Endothelial cell (in vitro differentiated cells): ENCODE results near the gene SMYD5. TPM values are rescaled to one million over a fixed set of nuclear protein-coding genes. Genes with fewer than 3 reads are reported as not detected.

Experiments
- DNase-seq: peaks from one replicate; pipeline ENCODE4 v3.0.0; 2021; ENCODE audit warnings: low spot score
- H3K27ac Mint-ChIP-seq: one replicate; pipeline ENCODE4 v1.8.0; 2021; ENCODE audit warnings: mixed read lengths, inconsistent platforms; ENCODE audit not compliant: unreplicated experiment
- H3K27me3 Mint-ChIP-seq: one replicate; pipeline ENCODE4 v1.8.0; 2021; ENCODE audit warnings: mild to moderate bottlenecking, moderate library complexity, mixed read lengths, inconsistent platforms; ENCODE audit not compliant: unreplicated experiment
- H3K36me3 Mint-ChIP-seq: one replicate; pipeline ENCODE4 v1.8.0; 2021; ENCODE audit warnings: mild to moderate bottlenecking, low read depth, mixed read lengths, inconsistent platforms; ENCODE audit not compliant: unreplicated experiment
- H3K4me1 Mint-ChIP-seq: one replicate; pipeline ENCODE4 v1.8.0; 2021; ENCODE audit warnings: mild to moderate bottlenecking, mixed read lengths, inconsistent platforms; ENCODE audit not compliant: unreplicated experiment
- H3K4me3 Mint-ChIP-seq: one replicate; pipeline ENCODE4 v1.8.0; 2021; ENCODE audit warnings: mild to moderate bottlenecking, mixed read lengths, inconsistent platforms; ENCODE audit not compliant: unreplicated experiment
- H3K9me3 Mint-ChIP-seq: one replicate; pipeline ENCODE4 v1.8.0; 2021; ENCODE audit warnings: mixed read lengths, inconsistent platforms; ENCODE audit not compliant: unreplicated experiment
- total RNA-seq: library from RNA; stranded (reverse); fragmentation: NEBNext Ultra II Directional; extraction: Animal tissue kit (Norgen Biotek cat#: 25700); gene quantifications from one replicate; pipeline ENCODE4 v1.2.1, GENCODE V29; 2021; ENCODE audit not compliant: unreplicated experiment
- TF ChIP-seq, protein P1 (sequence below): fragments of 200-600 bp; sonication (generic); IDR thresholded peaks from one replicate; pipeline ENCODE4 v1.5.0; 2021; ENCODE audit warnings: antibody characterized with exemption; ENCODE audit not compliant: unreplicated experiment

The SMYD5 gene
- total RNA-seq, 1 donor from 2014 or later, result 17.0 TPM

DNA sequence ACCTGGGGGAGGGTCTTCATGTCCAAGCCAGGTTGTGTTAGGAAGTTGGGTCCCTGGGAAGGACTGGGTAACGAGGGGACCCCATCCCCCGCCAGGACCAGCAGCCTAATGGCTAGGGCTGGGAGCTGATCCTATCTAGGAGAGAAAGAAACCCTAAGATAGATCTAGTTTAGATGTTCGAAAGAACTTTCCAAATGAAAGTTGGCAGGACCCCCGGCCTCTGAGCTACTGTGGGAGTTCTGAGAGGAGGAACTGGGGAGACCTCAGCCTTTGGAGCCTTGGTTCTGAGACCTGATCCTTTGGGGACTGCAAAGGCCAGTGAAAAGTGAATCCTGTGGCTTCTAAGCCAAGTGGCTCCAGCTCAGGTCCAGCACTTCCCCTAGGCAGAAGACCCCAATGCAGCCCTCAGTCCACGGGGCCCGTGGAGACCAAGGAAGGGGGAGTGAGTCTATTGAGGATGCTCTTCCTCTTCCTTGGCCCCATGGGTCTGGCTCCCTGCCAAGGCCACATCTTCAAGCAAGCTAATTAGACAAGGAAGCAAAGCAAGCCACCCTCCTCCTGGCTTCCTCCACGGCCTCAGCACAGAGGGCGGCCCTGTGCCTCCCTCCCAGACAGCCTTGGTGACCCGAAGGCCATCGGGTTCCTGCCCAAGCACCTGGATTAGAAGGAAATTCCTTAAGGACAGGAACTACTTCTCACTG, 43.5 kb downstream of the SMYD5 start:
- no peak overlapping the region for H3K4me3 Mint-ChIP-seq
- no peaks in the 10 kb centered on the region for H3K4me1 Mint-ChIP-seq
- no peak overlapping the region for H3K27ac Mint-ChIP-seq

DNA sequence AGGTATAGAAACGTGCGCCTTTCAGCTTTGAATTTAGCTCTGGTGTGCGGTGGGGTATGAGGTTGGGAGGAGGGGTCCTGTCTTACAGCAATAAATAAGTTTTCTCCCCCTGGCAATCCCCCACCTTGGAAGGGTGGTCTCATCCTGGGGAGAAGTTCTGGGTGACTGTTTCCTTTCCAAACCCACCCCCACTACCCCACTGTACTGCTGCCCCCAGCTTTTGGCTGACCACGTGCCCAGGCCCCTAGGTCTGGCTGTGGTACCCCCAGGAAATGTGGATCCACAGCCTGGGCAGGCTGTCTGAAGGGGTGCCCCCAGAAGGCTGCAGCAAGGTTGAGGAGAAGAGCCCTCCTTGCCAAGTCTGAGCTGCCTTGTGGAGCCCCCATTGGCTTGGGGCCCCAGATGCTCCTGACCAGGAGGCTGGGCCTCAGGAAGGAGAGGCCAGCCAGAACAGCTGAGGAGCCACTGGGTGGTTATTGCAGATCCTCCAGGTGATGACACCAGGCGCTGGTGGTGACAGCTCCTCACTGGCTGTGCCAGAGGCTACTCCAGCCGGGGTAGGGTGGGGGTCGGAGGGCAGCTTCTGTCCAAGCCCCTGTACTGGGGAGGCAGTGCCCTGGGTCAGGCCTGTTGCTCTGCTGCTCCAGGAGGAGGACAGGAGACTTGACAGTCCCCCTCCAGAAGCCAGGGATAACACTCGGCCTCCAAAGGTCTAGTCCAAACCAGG, 44.3 kb downstream of the SMYD5 start:
- no peak overlapping the region for H3K27ac Mint-ChIP-seq
- no peak overlapping the region for H3K4me3 Mint-ChIP-seq
- H3K4me1 Mint-ChIP-seq, result no peaks in the 10 kb centered on the region
- TF ChIP-seq, protein P1, sequence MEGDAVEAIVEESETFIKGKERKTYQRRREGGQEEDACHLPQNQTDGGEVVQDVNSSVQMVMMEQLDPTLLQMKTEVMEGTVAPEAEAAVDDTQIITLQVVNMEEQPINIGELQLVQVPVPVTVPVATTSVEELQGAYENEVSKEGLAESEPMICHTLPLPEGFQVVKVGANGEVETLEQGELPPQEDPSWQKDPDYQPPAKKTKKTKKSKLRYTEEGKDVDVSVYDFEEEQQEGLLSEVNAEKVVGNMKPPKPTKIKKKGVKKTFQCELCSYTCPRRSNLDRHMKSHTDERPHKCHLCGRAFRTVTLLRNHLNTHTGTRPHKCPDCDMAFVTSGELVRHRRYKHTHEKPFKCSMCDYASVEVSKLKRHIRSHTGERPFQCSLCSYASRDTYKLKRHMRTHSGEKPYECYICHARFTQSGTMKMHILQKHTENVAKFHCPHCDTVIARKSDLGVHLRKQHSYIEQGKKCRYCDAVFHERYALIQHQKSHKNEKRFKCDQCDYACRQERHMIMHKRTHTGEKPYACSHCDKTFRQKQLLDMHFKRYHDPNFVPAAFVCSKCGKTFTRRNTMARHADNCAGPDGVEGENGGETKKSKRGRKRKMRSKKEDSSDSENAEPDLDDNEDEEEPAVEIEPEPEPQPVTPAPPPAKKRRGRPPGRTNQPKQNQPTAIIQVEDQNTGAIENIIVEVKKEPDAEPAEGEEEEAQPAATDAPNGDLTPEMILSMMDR, result no peak
- peaks cover 5% of the 10 kb centered on the region for H3K36me3 Mint-ChIP-seq
- H3K9me3 Mint-ChIP-seq, result no peaks in the 10 kb centered on the region
- H3K27me3 Mint-ChIP-seq, result peaks cover 15% of the 10 kb centered on the region
- no peak for DNase-seq

More for the DNA sequence above, 43.5 kb downstream of the SMYD5 start:
- Mint-ChIP-seq H3K27me3 (peaks cover 15% of the 10 kb centered on the region), H3K36me3 (peaks cover 11% of the 10 kb centered on the region), H3K9me3 (no peaks in the 10 kb centered on the region)
- DNase-seq, result no peak
- TF ChIP-seq, protein P1, result no peak

DNA sequence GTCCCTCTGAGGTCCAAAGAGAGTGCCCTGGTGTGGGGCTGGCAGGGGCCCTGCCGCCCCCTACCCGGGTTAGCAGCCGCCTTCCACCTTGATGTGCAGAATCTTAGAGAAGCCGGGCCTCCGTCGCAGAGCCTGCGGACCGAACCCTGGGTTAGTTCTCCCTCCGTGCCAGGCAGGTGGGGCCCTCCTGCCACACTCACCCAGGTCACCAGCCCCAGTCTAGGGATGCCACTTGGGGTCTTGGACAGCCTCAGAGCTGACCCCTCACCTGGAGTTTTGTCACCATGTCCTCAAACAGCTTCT, 44.8 kb downstream of the SMYD5 start:
- Mint-ChIP-seq H3K36me3 (peaks cover 4% of the 10 kb centered on the region), H3K27me3 (peaks cover 15% of the 10 kb centered on the region), H3K27ac (no peak overlapping the region), H3K4me3 (no peak overlapping the region), H3K4me1 (no peaks in the 10 kb centered on the region), H3K9me3 (no peaks in the 10 kb centered on the region)
- DNase-seq, result no peak
- TF ChIP-seq, protein P1, result no peak

DNA sequence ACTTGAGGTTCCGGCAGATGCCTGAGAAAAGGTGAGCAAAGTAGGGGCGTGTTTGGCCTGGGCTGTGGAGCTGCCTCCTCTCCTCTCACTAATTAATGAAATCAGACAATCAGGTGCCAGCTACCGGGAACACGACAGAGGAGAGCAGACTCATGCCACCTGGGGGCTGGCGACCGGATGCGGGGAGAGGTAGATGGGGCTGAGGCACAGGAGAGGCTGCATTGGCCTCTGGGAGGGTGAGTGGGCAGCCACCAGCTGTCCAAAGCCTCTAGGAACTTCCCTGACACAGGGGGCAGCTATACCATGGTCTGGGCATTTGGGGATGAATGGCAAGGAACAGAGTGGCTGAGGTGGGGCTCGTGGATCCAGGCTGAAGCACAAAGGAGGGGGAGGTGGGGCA, 45.2 kb downstream of the SMYD5 start:
- H3K4me1 Mint-ChIP-seq, result no peaks in the 10 kb centered on the region
- TF ChIP-seq, protein P1, result no peak
- peaks cover 15% of the 10 kb centered on the region for H3K27me3 Mint-ChIP-seq
- no peak for DNase-seq
- no peak overlapping the region for H3K27ac Mint-ChIP-seq
- H3K9me3 Mint-ChIP-seq, result no peaks in the 10 kb centered on the region
- H3K36me3 Mint-ChIP-seq, result peaks cover 4% of the 10 kb centered on the region
- H3K4me3 Mint-ChIP-seq, result no peak overlapping the region

DNA sequence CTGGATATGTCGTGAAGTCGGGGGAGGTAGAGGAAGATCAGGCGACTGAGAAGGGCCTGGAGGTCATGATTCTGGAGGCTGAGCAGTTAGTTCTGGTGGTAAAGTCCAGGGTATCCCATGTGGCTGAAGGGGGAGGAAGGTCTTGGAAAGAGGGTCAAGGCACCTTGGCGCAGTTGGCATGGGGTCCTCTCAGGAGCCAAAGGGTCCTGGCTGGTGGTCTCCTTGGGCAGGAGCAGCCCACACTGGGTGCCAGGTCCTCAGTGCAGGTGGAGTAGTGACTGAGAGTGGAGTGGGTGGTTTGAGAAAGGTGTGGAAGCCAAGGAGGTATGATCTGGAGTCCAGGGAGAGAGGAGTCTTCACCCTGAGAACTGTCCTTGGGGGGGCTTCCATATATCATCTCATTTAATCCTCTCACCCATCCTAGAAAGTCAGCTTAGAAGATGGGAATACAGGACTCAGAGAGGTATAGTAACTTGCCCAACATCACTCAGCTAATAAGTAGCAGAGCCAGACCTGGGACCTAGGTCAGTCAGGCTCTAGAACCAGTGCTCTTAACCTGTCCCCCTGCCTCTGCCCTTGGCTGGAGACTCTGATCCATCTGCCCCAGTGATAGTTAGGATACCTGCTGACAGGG, 45.8 kb downstream of the SMYD5 start:
- H3K4me1 Mint-ChIP-seq, result no peaks in the 10 kb centered on the region
- H3K9me3 Mint-ChIP-seq, result no peaks in the 10 kb centered on the region
- DNase-seq, result no peak
- H3K27ac Mint-ChIP-seq, result no peak overlapping the region
- H3K27me3 Mint-ChIP-seq, result peaks cover 15% of the 10 kb centered on the region
- TF ChIP-seq, protein P1, result no peak
- H3K4me3 Mint-ChIP-seq, result no peak overlapping the region
- H3K36me3 Mint-ChIP-seq, result peaks cover 4% of the 10 kb centered on the region
